Spleen (tissue), 11 donors: ENCODE results near the gene LCN2. TPM values are rescaled to one million over a fixed set of nuclear protein-coding genes. Genes with fewer than 3 reads are reported as not detected.
A peak's percentile ranks its signal among the peaks of the same experiment; 100 is the strongest.

ENCODE experiments used
- DNase-seq: peaks from one replicate; pipeline ENCODE4 v3.0.0-alpha.2; 2020
- H3K27ac ChIP-seq, 8 donors: fragments of 200-600 bp; sonication (generic) in 7 of 8; 1 replicate in 4 of 8; 2 replicates in 4 of 8; pipeline versions ENCODE4 v1.5.0 to v1.8.0; 2016 to 2021; ENCODE audit warnings: inconsistent platforms in 4 of 8, mild to moderate bottlenecking in 4 of 8, moderate library complexity in 1 of 8
- H3K27me3 ChIP-seq, 7 donors: fragments of 200-600 bp; sonication (generic) in 6 of 7; replicated peaks in 1 of 7; 1 replicate in 4 of 7; 2 replicates in 3 of 7; pipeline versions ENCODE4 v1.5.0 to v1.8.0; 2016 to 2021; ENCODE audit warnings: inconsistent platforms in 3 of 7, mild to moderate bottlenecking in 1 of 7
- H3K36me3 ChIP-seq, 6 donors: fragments of 200-600 bp; sonication (generic) in 5 of 6; 1 replicate in 4 of 6; 2 replicates in 2 of 6; pipeline versions ENCODE4 v1.5.0 to v1.8.0; 2016 to 2021; ENCODE audit warnings: inconsistent platforms in 2 of 6
- H3K4me1 ChIP-seq, 6 donors: fragments of 200-600 bp; sonication (generic) in 5 of 6; 1 replicate in 3 of 6; 2 replicates in 3 of 6; pipeline versions ENCODE4 v1.5.0 to v1.8.0; 2016 to 2021; ENCODE audit warnings: inconsistent platforms in 3 of 6
- H3K4me3 ChIP-seq, 8 donors: fragments of 200-600 bp; sonication (generic) in 7 of 8; 1 replicate in 4 of 8; 2 replicates in 4 of 8; pipeline versions ENCODE4 v1.5.0 to v1.8.0; 2016 to 2021; ENCODE audit warnings: inconsistent platforms in 4 of 8, mild to moderate bottlenecking in 4 of 8, moderate library complexity in 2 of 8
- H3K9me3 ChIP-seq, 8 donors: fragments of 200-600 bp; sonication (generic) in 7 of 8; 1 replicate in 4 of 8; 2 replicates in 4 of 8; pipeline versions ENCODE4 v1.5.0 to v1.8.0; 2016 to 2021; ENCODE audit warnings: inconsistent platforms in 4 of 8
- CTCF ChIP-seq, 11 experiments: fragments of 200-600 bp in 7 of 11; fragments of 450-650 bp in 4 of 11; sonication (generic) in 4 of 11; IDR thresholded peaks in 8 of 11; conservative IDR thresholded peaks in 3 of 11; 1 replicate in 7 of 11; 2 replicates in 4 of 11; pipeline versions ENCODE4 v1.4.0 to v1.8.0; 2016 to 2021; ENCODE audit warnings: antibody characterized with exemption in 11 of 11, inconsistent platforms in 4 of 11, mild to moderate bottlenecking in 1 of 11
- POLR2A ChIP-seq, 3 donors: fragments of 450-650 bp; IDR thresholded peaks; one replicate each; pipeline ENCODE4 v1.5.1; 2017; ENCODE audit warnings: antibody characterized with exemption in 3 of 3, mild to moderate bottlenecking in 1 of 3
- POLR2AphosphoS5 ChIP-seq, 3 donors: sonication (generic); formaldehyde crosslinking; IDR thresholded peaks; one replicate each; pipeline ENCODE4 v1.5.1; 2017; ENCODE audit warnings: antibody characterized with exemption in 3 of 3
- WGBS, 5 donors: extraction: QIAGEN DNeasy Blood & Tissue Kit in 3 of 5; methylation state at CpG; one replicate each; pipeline versions ENCODE4 v1.1.5 to v1.1.7; 2013 to 2018; 5-methylcytosine and 5-hydroxymethylcytosine counted together
- intact Hi-C: fragments of 100-400 bp; cut with DNase I; formaldehyde crosslinking; loops from one replicate; pipeline ENCODE4 v1.15.0; 2023; ENCODE audit warnings: low total_unique reads
- polyA plus RNA-seq, 3 donors: library from polyadenylated mRNA; stranded (reverse); fragments of 200-250 nt; gene quantifications; one replicate each; pipeline ENCODE4 v1.2.1, GENCODE V29; 2013
- total RNA-seq, 7 donors: library from RNA; depleted of rRNA in 3 of 7; stranded (reverse); fragments of >200 nt in 3 of 7; fragmentation: NEBNext Ultra II Directional in 4 of 7; extraction: Animal tissue kit (Norgen Biotek cat#: 25700) in 4 of 7; gene quantifications; one replicate each; pipeline versions ENCODE4 v1.1.0 to v1.2.1, GENCODE V29; 2016 to 2021
- donor health status: healthy with polysubstance abuse.
- donor health status: DM: no; HTN: no; CAD: no; lungs with moderate emphysema.
- donor health status: DM: no; HTN: no; CAD: no.
- donor health status: Bipolar disorder and iron deficiency.
- donor health status: healthy.
- donor health status: DM: no; HTN: no; CAD: no.
- donor health status: DM: yes; HTN: yes; CAD: no.

Gene LCN2
- total and polyA plus RNA-seq, 10 donors: 7.7 to 218 (median 15.4) TPM

GRCh38 chr9:128101690-128102089 is 47.6 kb upstream of the LCN2 start:
- Histone ChIP-seq H3K36me3 (peaks cover 6 to 73% (median 57%) of the 10 kb centered on the region in 6 donors), H3K27ac (peak overlapping the region in 5 of 8 donors; percentile 86 to 91 (median 89)), H3K4me3 (peak overlapping the region in 1 of 8 donors; percentile 21), H3K4me1 (peaks cover 40 to 94% (median 81%) of the 10 kb centered on the region in 6 donors), H3K9me3 (no peaks in the 10 kb centered on the region), H3K27me3 (no peaks in the 10 kb centered on the region)
- peak in 2 of 3 donors; percentile 66 to 72 for TF ChIP-seq POLR2AphosphoS5 (IDR thresholded peaks at IDR 0.05)
- TF ChIP-seq CTCF (IDR thresholded peaks at IDR 0.05 in 8 of 11, conservative IDR thresholded peaks at IDR 0.05 in 3 of 11): no peak
- 76 to 89% (median 79%) methylated on average over 20 of the region's 20 CpGs for WGBS, 5 donors
- intact Hi-C loops: no loop called here
- peak; percentile 78 for DNase-seq

GRCh38 chr9:128102196-128102595 is 47.1 kb upstream of the LCN2 start:
- Histone ChIP-seq H3K27ac (peak overlapping the region in 5 of 8 donors; percentile 30 to 91 (median 89)), H3K27me3 (no peaks in the 10 kb centered on the region), H3K4me1 (peaks cover 39 to 90% (median 78%) of the 10 kb centered on the region in 6 donors), H3K4me3 (peak overlapping the region in 1 of 8 donors; percentile 21), H3K36me3 (peaks cover 6 to 78% (median 62%) of the 10 kb centered on the region in 6 donors), H3K9me3 (no peaks in the 10 kb centered on the region)
- 78 to 93% (median 84%) methylated on average over 13 of the region's 13 CpGs for WGBS, 5 donors
- intact Hi-C loops: no loop called here
- TF ChIP-seq CTCF (IDR thresholded peaks at IDR 0.05 in 8 of 11, conservative IDR thresholded peaks at IDR 0.05 in 3 of 11): no peak
- no peak for TF ChIP-seq POLR2A (IDR thresholded peaks at IDR 0.05)
- no peak for TF ChIP-seq POLR2AphosphoS5 (IDR thresholded peaks at IDR 0.05)
- DNase-seq: no peak

- Histone ChIP-seq H3K4me3 (no peak overlapping the region), H3K27ac (peak overlapping the region in 5 of 8 donors; percentile 43 to 89 (median 50)), H3K9me3 (no peaks in the 10 kb centered on the region), H3K4me1 (peaks cover 32 to 85% (median 70%) of the 10 kb centered on the region in 6 donors), H3K27me3 (no peaks in the 10 kb centered on the region), H3K36me3 (peaks cover 9 to 87% (median 70%) of the 10 kb centered on the region in 6 donors)
- 77 to 89% (median 86%) methylated on average over 15 to 23 of the region's 23 CpGs for whole genome bisulfite sequencing, 5 donors
- no peak for TF ChIP-seq POLR2AphosphoS5 (IDR thresholded peaks at IDR 0.05)
- no peak for TF ChIP-seq CTCF (IDR thresholded peaks at IDR 0.05 in 8 of 11, conservative IDR thresholded peaks at IDR 0.05 in 3 of 11)
- no peak for TF ChIP-seq POLR2A (IDR thresholded peaks at IDR 0.05)
- DNase-seq: peak; percentile 75
- intact Hi-C loops: no loop called here
These were observed 46.2 kb upstream of the LCN2 start for GRCh38 chr9:128102861-128103588.

GRCh38 chr9:128103589-128103962 is 45.7 kb upstream of the LCN2 start:
- H3K4me1 ChIP-seq: peaks cover 32 to 81% (median 64%) of the 10 kb centered on the region in 6 donors
- whole genome bisulfite sequencing, 5 donors: 36 to 65% (median 58%) methylated on average over 8 of the region's 8 CpGs

More at GRCh38 chr9:128103589-128103962, 45.7 kb upstream of the LCN2 start:
- no peaks in the 10 kb centered on the region for H3K9me3 ChIP-seq
- DNase-seq: peak; percentile 73
- no peak overlapping the region for H3K4me3 ChIP-seq
- TF ChIP-seq POLR2AphosphoS5 (IDR thresholded peaks at IDR 0.05): peak in 1 of 3 donors; percentile 11
- TF ChIP-seq CTCF (IDR thresholded peaks at IDR 0.05 in 8 of 11, conservative IDR thresholded peaks at IDR 0.05 in 3 of 11): peak in 6 of 11 experiments; percentile 6 to 43 (median 18)
- TF ChIP-seq POLR2A (IDR thresholded peaks at IDR 0.05): no peak
- peaks cover 9 to 92% (median 76%) of the 10 kb centered on the region in 6 donors for H3K36me3 ChIP-seq
- peak overlapping the region in 6 of 8 donors; percentile 8 to 89 (median 47) for H3K27ac ChIP-seq
- no peaks in the 10 kb centered on the region for H3K27me3 ChIP-seq
- intact Hi-C loops: no loop called here
